GM20431 (cell line): ENCODE results near the gene OR2C3.

Experiments
- in situ Hi-C: fragments of 300-500 bp; cut with MseI, MboI; formaldehyde crosslinking; loops from one replicate; pipeline ENCODE4 v1.15.0; 2020; ENCODE audit warnings: low sequenced_read_pairs; ENCODE audit not compliant: unreplicated experiment

The OR2C3 gene

GRCh38 chr1:247536340-247536739 lies at the start of gene OR2C3:
Gene OR2C3 (minus strand): TSS chr1:247536440. CDS start chr1:247532511, 3,929 bp downstream.
- in situ Hi-C loops = no loop called here

- in situ Hi-C loops = no loop called here
Measured at GRCh38 chr1:247578946-247579460, 42.8 kb upstream of the OR2C3 start.

GRCh38 chr1:247576514-247576913 lies 40.3 kb upstream of the OR2C3 start:
- in situ Hi-C loops = no loop called here

GRCh38 chr1:247574664-247575063 lies 38.4 kb upstream of the OR2C3 start:
- in situ Hi-C loops = no loop called here

- in situ Hi-C loops = no loop called here
Measured at GRCh38 chr1:247574236-247574635, 38.0 kb upstream of the OR2C3 start.

- in situ Hi-C loops = no loop called here
Measured at GRCh38 chr1:247562198-247562597, 26.0 kb upstream of the OR2C3 start.

GRCh38 chr1:247561711-247562110 lies 25.5 kb upstream of the OR2C3 start:
- in situ Hi-C loops = no loop called here

GRCh38 chr1:247557926-247558674 lies 21.9 kb upstream of the OR2C3 start:
- in situ Hi-C loops = no loop called here

GRCh38 chr1:247552231-247552630 lies 16.0 kb upstream of the OR2C3 start:
- in situ Hi-C loops = no loop called here

- in situ Hi-C loops = no loop called here
Measured at GRCh38 chr1:247551721-247552120, 15.5 kb upstream of the OR2C3 start.

- in situ Hi-C loops = no loop called here
Measured at GRCh38 chr1:247548769-247549182, 12.5 kb upstream of the OR2C3 start, which contains the start of gene GCSAML. Gene GCSAML (plus strand): TSS chr1:247549134. CDS start chr1:247549192, 58 bp downstream.

- in situ Hi-C loops = no loop called here
Measured at GRCh38 chr1:247548092-247548491, 11.9 kb upstream of the OR2C3 start.

- in situ Hi-C loops = no loop called here
Measured at GRCh38 chr1:247542811-247543210, 6.6 kb upstream of the OR2C3 start.

GRCh38 chr1:247540581-247540980 lies 4.3 kb upstream of the OR2C3 start:
- in situ Hi-C loops = no loop called here

GRCh38 chr1:247539215-247539614 lies 3.0 kb upstream of the OR2C3 start:
- in situ Hi-C loops = no loop called here

GRCh38 chr1:247538561-247538960 lies 2.3 kb upstream of the OR2C3 start:
- in situ Hi-C loops = no loop called here

GRCh38 chr1:247535402-247535801 lies 838 bp downstream of the OR2C3 start:
- in situ Hi-C loops = no loop called here

GRCh38 chr1:247531937-247532336 lies 4.3 kb downstream of the OR2C3 start:
- in situ Hi-C loops = no loop called here

- in situ Hi-C loops = no loop called here
Measured at GRCh38 chr1:247530785-247531184, 5.5 kb downstream of the OR2C3 start.

- in situ Hi-C loops = no loop called here
Measured at GRCh38 chr1:247529771-247530355, 6.4 kb downstream of the OR2C3 start.

- in situ Hi-C loops = no loop called here
Measured at GRCh38 chr1:247528812-247529474, 7.3 kb downstream of the OR2C3 start.
